GM19395 (cell line): Measurements from ENCODE around the gene FSHB.
"Not testable (repeated sequence)": the region's sequence is repeated elsewhere in the genome, so short reads cannot be mapped to it uniquely, and the experiment has no call there.

Experiments
- ATAC-seq: cut with Tn5 transposase; IDR thresholded peaks from one replicate; pipeline ENCODE4 v1.9.1; 2021; ENCODE audit warnings: mild to moderate bottlenecking, moderate library complexity; ENCODE audit not compliant: unreplicated experiment

Gene FSHB

GRCh38 chr11:30261821-30262220 is 31.0 kb downstream of the FSHB start:
- ATAC-seq: no peak

- ATAC-seq: not testable (repeated sequence)
These were observed 37.8 kb downstream of the FSHB start for GRCh38 chr11:30268638-30269037.

GRCh38 chr11:30270671-30271070 is 39.9 kb downstream of the FSHB start:
- ATAC-seq: no peak

- ATAC-seq: no peak
These were observed 46.4 kb downstream of the FSHB start for GRCh38 chr11:30277176-30277575.

- ATAC-seq: no peak
These were observed 49.0 kb downstream of the FSHB start for GRCh38 chr11:30279796-30280195.

GRCh38 chr11:30281476-30282288 is 50.9 kb downstream of the FSHB start:
- ATAC-seq: peak; percentile 36

GRCh38 chr11:30282289-30282631 is 51.4 kb downstream of the FSHB start:
- peak; percentile 85 for ATAC-seq
